ENCODE data around the gene TNFRSF25.

DNA sequence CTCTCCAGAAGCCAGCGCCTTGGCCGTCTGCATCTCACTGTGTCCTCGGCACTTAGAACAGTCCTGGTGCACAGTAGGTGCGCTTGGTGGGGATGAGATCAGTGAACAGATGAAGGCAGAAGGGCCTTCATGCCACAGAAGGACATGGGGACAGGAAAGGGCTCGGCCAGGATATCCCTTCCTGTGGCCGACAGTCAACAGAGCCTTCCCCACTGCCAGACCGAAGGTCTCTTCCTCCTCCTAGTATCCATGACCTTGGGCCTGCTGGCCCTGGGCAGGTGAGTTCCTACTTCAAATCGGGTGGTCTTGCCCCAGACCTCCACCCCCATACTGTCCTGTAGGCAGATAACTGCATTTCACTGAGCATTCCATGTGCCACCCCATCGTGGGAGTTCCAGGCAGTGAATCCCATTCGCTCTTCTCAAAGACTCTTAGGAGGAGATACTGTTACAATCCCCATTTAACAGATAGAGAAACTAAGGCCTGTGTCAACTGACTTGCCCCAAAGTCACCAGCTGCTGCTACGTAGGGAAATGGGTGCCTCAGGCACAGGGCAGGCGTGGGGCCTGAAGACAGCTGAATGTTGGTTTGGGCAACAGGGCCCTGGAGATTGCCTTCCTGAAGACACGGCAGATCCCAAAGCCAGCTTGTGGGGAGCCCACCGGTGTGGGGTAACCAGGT lies 22.0 kb upstream of the TNFRSF25 start:
- TF ChIP-seq POLR2A (IDR thresholded peaks at IDR 0.05), result no peak
- TF ChIP-seq, protein P1, sequence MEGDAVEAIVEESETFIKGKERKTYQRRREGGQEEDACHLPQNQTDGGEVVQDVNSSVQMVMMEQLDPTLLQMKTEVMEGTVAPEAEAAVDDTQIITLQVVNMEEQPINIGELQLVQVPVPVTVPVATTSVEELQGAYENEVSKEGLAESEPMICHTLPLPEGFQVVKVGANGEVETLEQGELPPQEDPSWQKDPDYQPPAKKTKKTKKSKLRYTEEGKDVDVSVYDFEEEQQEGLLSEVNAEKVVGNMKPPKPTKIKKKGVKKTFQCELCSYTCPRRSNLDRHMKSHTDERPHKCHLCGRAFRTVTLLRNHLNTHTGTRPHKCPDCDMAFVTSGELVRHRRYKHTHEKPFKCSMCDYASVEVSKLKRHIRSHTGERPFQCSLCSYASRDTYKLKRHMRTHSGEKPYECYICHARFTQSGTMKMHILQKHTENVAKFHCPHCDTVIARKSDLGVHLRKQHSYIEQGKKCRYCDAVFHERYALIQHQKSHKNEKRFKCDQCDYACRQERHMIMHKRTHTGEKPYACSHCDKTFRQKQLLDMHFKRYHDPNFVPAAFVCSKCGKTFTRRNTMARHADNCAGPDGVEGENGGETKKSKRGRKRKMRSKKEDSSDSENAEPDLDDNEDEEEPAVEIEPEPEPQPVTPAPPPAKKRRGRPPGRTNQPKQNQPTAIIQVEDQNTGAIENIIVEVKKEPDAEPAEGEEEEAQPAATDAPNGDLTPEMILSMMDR (IDR thresholded peaks at IDR 0.05), result no peak
